ENCODE results near the gene VPS52.

DNA sequence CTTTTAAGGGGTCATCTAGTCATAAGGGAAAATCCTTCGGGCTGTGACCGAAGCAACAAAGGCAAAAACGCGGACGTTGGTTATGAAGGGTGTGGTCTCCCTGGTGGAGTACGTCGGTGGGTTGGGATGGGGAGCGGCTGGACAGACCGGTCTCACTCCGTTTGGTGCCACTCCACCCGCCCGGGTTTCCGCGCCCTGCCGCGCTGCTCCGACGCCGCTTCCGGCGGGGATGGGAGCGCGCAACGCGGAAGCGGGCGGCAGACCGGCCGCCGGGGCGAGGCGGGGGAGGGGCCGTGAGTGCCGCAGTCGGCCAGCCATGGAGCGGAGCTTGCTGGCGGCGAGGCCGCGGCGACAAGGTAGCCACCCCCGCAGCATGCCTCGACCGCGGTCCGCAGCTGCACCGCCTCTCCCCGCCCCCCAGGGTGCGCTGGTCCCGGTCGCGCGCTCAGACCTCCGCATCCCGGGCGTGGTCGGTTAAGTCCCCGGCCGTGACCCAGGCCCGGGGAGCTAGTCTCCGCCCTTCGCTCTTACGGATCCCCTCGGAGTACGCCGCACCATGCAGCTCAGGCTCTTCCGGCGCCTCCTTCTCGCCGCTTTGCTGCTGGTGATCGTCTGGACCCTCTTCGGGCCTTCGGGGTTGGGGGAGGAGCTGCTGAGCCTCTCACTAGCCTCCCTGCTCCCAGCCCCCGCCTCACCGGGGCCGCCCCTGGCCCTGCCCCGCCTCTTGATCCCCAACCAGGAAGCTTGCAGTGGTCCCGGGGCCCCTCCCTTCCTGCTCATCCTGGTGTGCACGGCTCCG lies 5.4 kb upstream of the VPS52 start, which contains the start of gene B3GALT4:
- TF ChIP-seq, protein P1, sequence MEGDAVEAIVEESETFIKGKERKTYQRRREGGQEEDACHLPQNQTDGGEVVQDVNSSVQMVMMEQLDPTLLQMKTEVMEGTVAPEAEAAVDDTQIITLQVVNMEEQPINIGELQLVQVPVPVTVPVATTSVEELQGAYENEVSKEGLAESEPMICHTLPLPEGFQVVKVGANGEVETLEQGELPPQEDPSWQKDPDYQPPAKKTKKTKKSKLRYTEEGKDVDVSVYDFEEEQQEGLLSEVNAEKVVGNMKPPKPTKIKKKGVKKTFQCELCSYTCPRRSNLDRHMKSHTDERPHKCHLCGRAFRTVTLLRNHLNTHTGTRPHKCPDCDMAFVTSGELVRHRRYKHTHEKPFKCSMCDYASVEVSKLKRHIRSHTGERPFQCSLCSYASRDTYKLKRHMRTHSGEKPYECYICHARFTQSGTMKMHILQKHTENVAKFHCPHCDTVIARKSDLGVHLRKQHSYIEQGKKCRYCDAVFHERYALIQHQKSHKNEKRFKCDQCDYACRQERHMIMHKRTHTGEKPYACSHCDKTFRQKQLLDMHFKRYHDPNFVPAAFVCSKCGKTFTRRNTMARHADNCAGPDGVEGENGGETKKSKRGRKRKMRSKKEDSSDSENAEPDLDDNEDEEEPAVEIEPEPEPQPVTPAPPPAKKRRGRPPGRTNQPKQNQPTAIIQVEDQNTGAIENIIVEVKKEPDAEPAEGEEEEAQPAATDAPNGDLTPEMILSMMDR (IDR thresholded peaks at IDR 0.05; ENCODE audit: insufficient read depth, low read depth, low read length), result peak; percentile 10
- no peak for TF ChIP-seq EZH2 (IDR thresholded peaks at IDR 0.05; ENCODE audit: insufficient read depth, low read length)

All from astrocyte (in vitro differentiated cells and primary cell).